ENCODE data around the gene CROCC2.

DNA sequence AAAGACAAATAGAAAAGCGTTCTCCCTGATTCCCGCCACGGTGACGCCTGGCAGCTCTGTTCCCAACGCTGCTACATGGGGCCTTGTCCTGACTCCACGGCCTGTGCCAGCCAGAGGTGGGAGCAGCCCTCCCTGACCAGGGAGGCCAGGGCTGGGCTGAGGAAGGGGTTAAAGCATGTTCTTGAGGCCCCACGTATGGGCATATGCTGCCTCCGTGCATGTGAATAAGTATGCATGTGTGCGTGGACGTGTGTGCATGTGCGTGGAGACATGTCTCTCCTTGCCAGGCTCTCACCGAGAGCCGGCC is 90.7 kb downstream of the CROCC2 start:
- TF ChIP-seq, protein P1, sequence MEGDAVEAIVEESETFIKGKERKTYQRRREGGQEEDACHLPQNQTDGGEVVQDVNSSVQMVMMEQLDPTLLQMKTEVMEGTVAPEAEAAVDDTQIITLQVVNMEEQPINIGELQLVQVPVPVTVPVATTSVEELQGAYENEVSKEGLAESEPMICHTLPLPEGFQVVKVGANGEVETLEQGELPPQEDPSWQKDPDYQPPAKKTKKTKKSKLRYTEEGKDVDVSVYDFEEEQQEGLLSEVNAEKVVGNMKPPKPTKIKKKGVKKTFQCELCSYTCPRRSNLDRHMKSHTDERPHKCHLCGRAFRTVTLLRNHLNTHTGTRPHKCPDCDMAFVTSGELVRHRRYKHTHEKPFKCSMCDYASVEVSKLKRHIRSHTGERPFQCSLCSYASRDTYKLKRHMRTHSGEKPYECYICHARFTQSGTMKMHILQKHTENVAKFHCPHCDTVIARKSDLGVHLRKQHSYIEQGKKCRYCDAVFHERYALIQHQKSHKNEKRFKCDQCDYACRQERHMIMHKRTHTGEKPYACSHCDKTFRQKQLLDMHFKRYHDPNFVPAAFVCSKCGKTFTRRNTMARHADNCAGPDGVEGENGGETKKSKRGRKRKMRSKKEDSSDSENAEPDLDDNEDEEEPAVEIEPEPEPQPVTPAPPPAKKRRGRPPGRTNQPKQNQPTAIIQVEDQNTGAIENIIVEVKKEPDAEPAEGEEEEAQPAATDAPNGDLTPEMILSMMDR (IDR thresholded peaks at IDR 0.05): no peak
- no peak for TF ChIP-seq POLR2AphosphoS5 (IDR thresholded peaks at IDR 0.05; ENCODE audit: insufficient read depth in 1 of 2, low read depth in 1 of 2)
